Uterus (tissue), 2 donors: ENCODE results near the gene PTPN1.

Experiments
- POLR2A ChIP-seq, 2 donors: fragments of 450-650 bp; IDR thresholded peaks; one replicate each; pipeline ENCODE4 v1.6.1; 2016; ENCODE audit warnings: antibody characterized with exemption in 2 of 2, mild to moderate bottlenecking in 1 of 2, moderate library complexity in 1 of 2
- TF ChIP-seq, protein P1 (sequence below), 4 experiments: fragments of 200-600 bp in 2 of 4; fragments of 450-650 bp in 2 of 4; sonication (generic) in 2 of 4; IDR thresholded peaks; one replicate each; pipeline ENCODE4 v1.5.1; 2016 to 2019; ENCODE audit warnings: antibody characterized with exemption in 4 of 4, mild to moderate bottlenecking in 2 of 4, moderate library complexity in 1 of 4

- TF ChIP-seq, protein P1, sequence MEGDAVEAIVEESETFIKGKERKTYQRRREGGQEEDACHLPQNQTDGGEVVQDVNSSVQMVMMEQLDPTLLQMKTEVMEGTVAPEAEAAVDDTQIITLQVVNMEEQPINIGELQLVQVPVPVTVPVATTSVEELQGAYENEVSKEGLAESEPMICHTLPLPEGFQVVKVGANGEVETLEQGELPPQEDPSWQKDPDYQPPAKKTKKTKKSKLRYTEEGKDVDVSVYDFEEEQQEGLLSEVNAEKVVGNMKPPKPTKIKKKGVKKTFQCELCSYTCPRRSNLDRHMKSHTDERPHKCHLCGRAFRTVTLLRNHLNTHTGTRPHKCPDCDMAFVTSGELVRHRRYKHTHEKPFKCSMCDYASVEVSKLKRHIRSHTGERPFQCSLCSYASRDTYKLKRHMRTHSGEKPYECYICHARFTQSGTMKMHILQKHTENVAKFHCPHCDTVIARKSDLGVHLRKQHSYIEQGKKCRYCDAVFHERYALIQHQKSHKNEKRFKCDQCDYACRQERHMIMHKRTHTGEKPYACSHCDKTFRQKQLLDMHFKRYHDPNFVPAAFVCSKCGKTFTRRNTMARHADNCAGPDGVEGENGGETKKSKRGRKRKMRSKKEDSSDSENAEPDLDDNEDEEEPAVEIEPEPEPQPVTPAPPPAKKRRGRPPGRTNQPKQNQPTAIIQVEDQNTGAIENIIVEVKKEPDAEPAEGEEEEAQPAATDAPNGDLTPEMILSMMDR (IDR thresholded peaks at IDR 0.05): no peak
- TF ChIP-seq POLR2A (IDR thresholded peaks at IDR 0.05): no peak
Observed at GRCh38 chr20:50516935-50517816, 7.0 kb downstream of the PTPN1 start.
